ENCODE results near the gene KCNJ5.

- TF ChIP-seq CTCF (IDR thresholded peaks at IDR 0.05; ENCODE audit: low read length) (no peak), EZH2 (IDR thresholded peaks at IDR 0.05; ENCODE audit: borderline replicate concordance, low read length) (no peak)
Observed at GRCh38 chr11:128884054-128884453, 7.1 kb upstream of the KCNJ5 start.
